ENCODE measurements around the gene MANSC4.

GRCh38 chr12:27805238-27805637 is 25.2 kb upstream of the MANSC4 start:
- TF ChIP-seq, protein P1, sequence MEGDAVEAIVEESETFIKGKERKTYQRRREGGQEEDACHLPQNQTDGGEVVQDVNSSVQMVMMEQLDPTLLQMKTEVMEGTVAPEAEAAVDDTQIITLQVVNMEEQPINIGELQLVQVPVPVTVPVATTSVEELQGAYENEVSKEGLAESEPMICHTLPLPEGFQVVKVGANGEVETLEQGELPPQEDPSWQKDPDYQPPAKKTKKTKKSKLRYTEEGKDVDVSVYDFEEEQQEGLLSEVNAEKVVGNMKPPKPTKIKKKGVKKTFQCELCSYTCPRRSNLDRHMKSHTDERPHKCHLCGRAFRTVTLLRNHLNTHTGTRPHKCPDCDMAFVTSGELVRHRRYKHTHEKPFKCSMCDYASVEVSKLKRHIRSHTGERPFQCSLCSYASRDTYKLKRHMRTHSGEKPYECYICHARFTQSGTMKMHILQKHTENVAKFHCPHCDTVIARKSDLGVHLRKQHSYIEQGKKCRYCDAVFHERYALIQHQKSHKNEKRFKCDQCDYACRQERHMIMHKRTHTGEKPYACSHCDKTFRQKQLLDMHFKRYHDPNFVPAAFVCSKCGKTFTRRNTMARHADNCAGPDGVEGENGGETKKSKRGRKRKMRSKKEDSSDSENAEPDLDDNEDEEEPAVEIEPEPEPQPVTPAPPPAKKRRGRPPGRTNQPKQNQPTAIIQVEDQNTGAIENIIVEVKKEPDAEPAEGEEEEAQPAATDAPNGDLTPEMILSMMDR (IDR thresholded peaks at IDR 0.05), result no peak
- TF ChIP-seq POLR2A (IDR thresholded peaks at IDR 0.05), result no peak
- TF ChIP-seq EP300 (IDR thresholded peaks at IDR 0.05), result no peak
